H1 (cell line): Measurements from ENCODE around the gene EXTL2. TPM values are rescaled to one million over a fixed set of nuclear protein-coding genes. Genes with fewer than 3 reads are reported as not detected.
"Not testable (repeated sequence)": the region's sequence is repeated elsewhere in the genome, so short reads cannot be mapped to it uniquely, and the experiment has no call there.

Source experiments
- CTCF ChIA-PET: fragments of 300-600 bp; sonication (Branson Sonifier 250); formaldehyde crosslinking; loops from one replicate; lab custom pipeline; 2021; ENCODE audit not compliant: partially characterized antibody; lab: Charles Lee
- POLR2A ChIA-PET: fragments of 300-600 bp; sonication (Branson Sonifier 250); formaldehyde crosslinking; loops from one replicate; lab custom pipeline; 2021; ENCODE audit warnings: inconsistent platforms; ENCODE audit not compliant: partially characterized antibody; lab: Charles Lee
- DNase-seq, 2 experiments: peaks; one replicate each; pipeline versions ENCODE4 v3.0.0 to v3.0.0-alpha.2; 2010 to 2022; ENCODE audit warnings: low spot score in 2 of 2, low read depth in 1 of 2, mixed read lengths in 1 of 2
- FAIRE-seq: peaks from 2 replicates; lab custom pipeline; 2011; peaks lifted over from hg19 to GRCh38; lab: Jason Lieb, UNC
- H2AFZ ChIP-seq: 2 replicates; pipeline ENCODE4 v1.8.1; 2012; ENCODE audit warnings: low read length, inconsistent platforms
- H2AK5ac ChIP-seq: 2 replicates; pipeline ENCODE4 v1.6.1; 2013; ENCODE audit warnings: low read depth, low read length
- H2BK120ac ChIP-seq: replicated peaks from 2 replicates; pipeline ENCODE3; 2013; ENCODE audit warnings: low read depth, low read length, inconsistent platforms
- H2BK12ac ChIP-seq: 2 replicates; pipeline ENCODE4 v1.6.1; 2013; ENCODE audit warnings: low read depth, low read length
- H2BK15ac ChIP-seq: 2 replicates; pipeline ENCODE4 v1.6.1; 2013; ENCODE audit warnings: low read length
- H2BK20ac ChIP-seq: 2 replicates; pipeline ENCODE4 v1.6.1; 2013; ENCODE audit warnings: low read length
- H2BK5ac ChIP-seq: 2 replicates; pipeline ENCODE4 v1.6.1; 2013; ENCODE audit warnings: low read depth, low read length
- H3K14ac ChIP-seq: 2 replicates; pipeline ENCODE4 v1.6.1; 2013; ENCODE audit warnings: inconsistent platforms; ENCODE audit not compliant: insufficient read length
- H3K18ac ChIP-seq: 2 replicates; pipeline ENCODE4 v1.6.1; 2013; ENCODE audit warnings: low read length; ENCODE audit errors: extremely low read depth
- H3K23ac ChIP-seq: 2 replicates; pipeline ENCODE4 v1.6.1; 2013; ENCODE audit warnings: inconsistent platforms; ENCODE audit not compliant: insufficient read length
- H3K23me2 ChIP-seq: 2 replicates; pipeline ENCODE4 v1.6.1; 2013; ENCODE audit warnings: low read depth, low read length
- H3K27ac ChIP-seq: 2 replicates; pipeline ENCODE4 v1.6.1; 2011; ENCODE audit warnings: low read depth, low read length, inconsistent platforms
- H3K27me3 ChIP-seq, 4 experiments: replicated peaks in 1 of 4; 1 replicate in 1 of 4; 2 replicates in 3 of 4; pipeline versions ENCODE4 v1.6.1 to v1.8.1; 2011 to 2013; ENCODE audit warnings: low read length in 3 of 4, mild to moderate bottlenecking in 3 of 4, inconsistent platforms in 2 of 4, mixed read lengths in 2 of 4, moderate library complexity in 1 of 4; ENCODE audit not compliant: control insufficient read depth in 3 of 4, insufficient read depth in 3 of 4; ENCODE audit errors: extremely low read depth in 1 of 4
- H3K36me3 ChIP-seq, 4 experiments: 2 replicates each; pipeline versions ENCODE4 v1.6.1 to v1.8.1; 2011 to 2013; ENCODE audit warnings: mild to moderate bottlenecking in 4 of 4, low read length in 3 of 4, moderate library complexity in 2 of 4, control low read depth in 1 of 4, inconsistent platforms in 1 of 4; ENCODE audit not compliant: insufficient read depth in 4 of 4, control insufficient read depth in 2 of 4
- H3K4ac ChIP-seq: replicated peaks from 2 replicates; pipeline ENCODE3; 2013; ENCODE audit warnings: low read length, low read depth, mixed read lengths, inconsistent platforms; ENCODE audit not compliant: insufficient read length
- H3K4me1 ChIP-seq, 4 experiments: replicated peaks in 1 of 4; 1 replicate in 1 of 4; 2 replicates in 3 of 4; pipeline versions ENCODE4 v1.6.1 to v1.8.1; 2011 to 2013; ENCODE audit warnings: low read length in 3 of 4, inconsistent platforms in 2 of 4, mixed read lengths in 1 of 4; ENCODE audit not compliant: insufficient read depth in 4 of 4, control insufficient read depth in 3 of 4
- H3K4me2 ChIP-seq, 2 experiments: 2 replicates each; pipeline versions ENCODE4 v1.6.1 to v1.8.1; 2011 to 2013; ENCODE audit warnings: low read depth in 2 of 2, low read length in 2 of 2, control low read depth in 1 of 2, inconsistent platforms in 1 of 2, mild to moderate bottlenecking in 1 of 2; ENCODE audit not compliant: insufficient read depth in 1 of 2
- H3K4me3 ChIP-seq, 4 experiments: fragments of 200-600, 300-600 bp in 1 of 4; sonication (generic), shearing (Covaris generic), sonication (Bioruptor Twin) in 1 of 4; 2 replicates each; pipeline versions ENCODE4 v1.5.1 to v1.8.1; 2011 to 2016; ENCODE audit warnings: low read length in 4 of 4, low read depth in 3 of 4, control low read depth in 2 of 4, inconsistent platforms in 2 of 4, mild to moderate bottlenecking in 2 of 4, mixed read lengths in 1 of 4, moderate library complexity in 1 of 4; ENCODE audit not compliant: insufficient read depth in 2 of 4; ENCODE audit errors: extremely low read depth in 1 of 4
- H3K56ac ChIP-seq: replicated peaks from 2 replicates; pipeline ENCODE3; 2013; ENCODE audit warnings: low read depth, mild to moderate bottlenecking, mixed read lengths, low read length, inconsistent platforms; ENCODE audit not compliant: insufficient read length
- H3K79me1 ChIP-seq: 2 replicates; pipeline ENCODE4 v1.6.1; 2013; ENCODE audit warnings: low read depth, low read length, control low read depth
- H3K79me2 ChIP-seq, 2 experiments: 2 replicates each; pipeline versions ENCODE4 v1.6.1 to v1.8.1; 2012 to 2013; ENCODE audit warnings: low read length in 2 of 2, mild to moderate bottlenecking in 2 of 2, inconsistent platforms in 1 of 2; ENCODE audit not compliant: insufficient read depth in 2 of 2, control insufficient read depth in 1 of 2
- H3K9ac ChIP-seq, 4 experiments: replicated peaks in 1 of 4; 1 replicate in 1 of 4; 2 replicates in 3 of 4; pipeline versions ENCODE4 v1.6.1 to v1.8.1; 2011 to 2013; ENCODE audit warnings: low read depth in 3 of 4, low read length in 3 of 4, control low read depth in 2 of 4, mild to moderate bottlenecking in 2 of 4, moderate library complexity in 2 of 4, inconsistent platforms in 1 of 4; ENCODE audit errors: extremely low read depth in 1 of 4
- H3K9me3 ChIP-seq, 2 experiments: 2 replicates each; pipeline versions ENCODE4 v1.6.1 to v1.8.1; 2012 to 2013; ENCODE audit warnings: mild to moderate bottlenecking in 2 of 2, moderate library complexity in 2 of 2, control low read depth in 1 of 2, inconsistent platforms in 1 of 2, low read depth in 1 of 2, low read length in 1 of 2, mixed read lengths in 1 of 2; ENCODE audit not compliant: insufficient read depth in 2 of 2
- H4K20me1 ChIP-seq, 2 experiments: replicated peaks in 1 of 2; 2 replicates each; pipeline versions ENCODE3 to v1.8.1; 2011 to 2013; ENCODE audit warnings: inconsistent platforms in 2 of 2, low read length in 2 of 2, mild to moderate bottlenecking in 1 of 2; ENCODE audit not compliant: insufficient read depth in 2 of 2, control insufficient read depth in 1 of 2
- H4K5ac ChIP-seq: 2 replicates; pipeline ENCODE4 v1.6.1; 2013; ENCODE audit warnings: low read length, low read depth, mixed read lengths, inconsistent platforms; ENCODE audit not compliant: insufficient read length
- H4K8ac ChIP-seq: 2 replicates; pipeline ENCODE4 v1.8.0; 2013; ENCODE audit warnings: mild to moderate bottlenecking, moderate library complexity, low read length, inconsistent platforms; ENCODE audit not compliant: insufficient read depth; ENCODE audit errors: extremely low read depth
- H4K91ac ChIP-seq: replicated peaks from 2 replicates; pipeline ENCODE3; 2013; ENCODE audit warnings: low read length, mixed read lengths, inconsistent platforms; ENCODE audit not compliant: insufficient read length
- CTBP2 ChIP-seq: IDR thresholded peaks from 2 replicates; pipeline ENCODE4 v1.7.0; 2011; ENCODE audit warnings: borderline replicate concordance, mild to moderate bottlenecking, moderate library complexity, mixed read lengths, low read length; ENCODE audit not compliant: insufficient read depth, insufficient read length
- GTF2F1 ChIP-seq: IDR thresholded peaks from 2 replicates; pipeline ENCODE4 v1.6.1; 2012; ENCODE audit warnings: low read depth, low read length, improper control_type of control experiment, borderline replicate concordance
- SUZ12 ChIP-seq: fragments of 200-600 bp; sonication (generic); IDR thresholded peaks from 2 replicates; pipeline ENCODE4 v1.6.1; 2012; ENCODE audit warnings: mild to moderate bottlenecking, inconsistent platforms, low read length, moderate library complexity, mixed read lengths
- WGBS, 2 experiments: shearing (Covaris generic) in 1 of 2; methylation state at CpG; one replicate each; pipeline versions ENCODE4 v1.1.6 to v1.1.7; 2013 to 2015; ENCODE audit warnings: low lambda C conversion rate in 2 of 2, mixed read lengths in 2 of 2, inconsistent platforms in 1 of 2, low coverage in 1 of 2, missing lambda C conversion rate in 1 of 2; ENCODE audit not compliant: insufficient replicate concordance in 2 of 2, insufficient coverage in 1 of 2, insufficient read length in 1 of 2; ENCODE audit errors: extremely low coverage in 1 of 2, missing lambda C conversion rate in 1 of 2; 5-methylcytosine and 5-hydroxymethylcytosine counted together
- polyA plus RNA-seq, 7 experiments: library from polyadenylated mRNA; depleted of rRNA in 3 of 7; stranded (reverse) in 5 of 7; unstranded in 2 of 7; fragments of >200 nt in 5 of 7; fragments of 200-250 nt in 2 of 7; gene quantifications; 1 replicate in 5 of 7; 2 replicates in 1 of 7; 4 replicates in 1 of 7; pipeline versions ENCODE4 v1.2.1 to v1.2.3, GENCODE V29; 2011 to 2013; ENCODE audit warnings: missing spikeins in 2 of 7, mixed read lengths in 2 of 7
- total RNA-seq: library from RNA; stranded (reverse); fragmentation: NEBNext Ultra II Directional; extraction: Animal tissue kit (Norgen Biotek cat#: 25700); gene quantifications from 2 replicates; pipeline ENCODE4 v1.2.1, GENCODE V29; 2021

The EXTL2 gene
- total and polyA plus RNA-seq, 2 of the 8 experiments (the other 6 are each of a cell fraction or from before 2014, with no cell fraction given), result 27.1 to 54.7 TPM

DNA sequence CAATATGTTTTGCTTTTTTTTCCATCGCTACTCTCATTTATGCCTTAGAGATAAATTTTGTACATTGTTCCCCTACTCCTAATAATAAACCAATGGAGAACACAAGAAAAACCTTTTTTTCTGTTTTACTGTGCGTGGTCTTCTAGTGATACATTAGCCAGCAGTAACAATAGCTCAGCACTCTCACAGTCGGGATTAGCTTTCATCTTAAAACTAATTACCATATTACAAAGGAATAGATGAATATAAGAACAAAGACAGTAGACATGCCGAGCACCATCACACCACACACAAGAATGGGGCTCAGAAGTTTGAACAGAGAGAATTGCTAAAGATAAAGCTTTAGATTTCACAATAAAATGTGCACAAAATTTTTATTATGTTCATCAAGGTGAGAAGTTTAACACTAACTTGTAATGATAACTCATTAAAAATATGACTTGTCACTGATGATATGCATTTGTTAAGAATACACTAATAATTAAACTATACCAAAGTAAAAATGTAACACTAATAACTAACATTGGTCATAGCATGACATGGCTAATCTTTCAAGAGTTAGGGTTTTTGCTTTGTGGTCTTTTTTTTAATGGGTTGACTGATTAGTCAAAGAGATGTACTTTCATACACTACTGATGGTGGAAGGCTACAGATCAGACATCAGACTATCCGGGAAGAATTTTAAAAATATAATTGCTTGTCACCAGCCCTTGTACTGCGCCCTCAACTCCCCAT lies 61.8 kb downstream of the EXTL2 start (continued):
- TF ChIP-seq CTBP2 (no peak), GTF2F1 (no peak), SUZ12 (no peak)

- H3K9ac ChIP-seq, H4K91ac ChIP-seq, H4K20me1 ChIP-seq, H2BK5ac ChIP-seq, H3K23ac ChIP-seq, H4K8ac ChIP-seq, H3K4me1 ChIP-seq, H2AFZ ChIP-seq, H3K9me3 ChIP-seq, H3K56ac ChIP-seq, H3K4ac ChIP-seq, H3K27me3 ChIP-seq, H3K4me2 ChIP-seq, H2AK5ac ChIP-seq, H4K5ac ChIP-seq, CTCF ChIA-PET, H3K27ac ChIP-seq, H3K36me3 ChIP-seq, H3K79me1 ChIP-seq, H3K23me2 ChIP-seq, H3K4me3 ChIP-seq, H2BK12ac ChIP-seq, H2BK120ac ChIP-seq, POLR2A ChIA-PET, DNase-seq, H2BK15ac ChIP-seq, H3K14ac ChIP-seq, FAIRE-seq, H3K18ac ChIP-seq, H2BK20ac ChIP-seq, H3K79me2 ChIP-seq: not testable (repeated sequence)
- WGBS, 2 experiments, result 91% methylated on average over 2 of the region's 2 CpGs; no CpG with 5 or more reads in 1 of the 2 experiments
These were observed 69.0 kb downstream of the EXTL2 start for GRCh38 chr1:100825666-100826065.
